Lower lobe of right lung (tissue), 2 donors: ENCODE results near the gene CPNE5. TPM values are rescaled to one million over a fixed set of nuclear protein-coding genes. Genes with fewer than 3 reads are reported as not detected.

Experiments
- ATAC-seq, 2 donors: fragments of 200-7000 bp; cut with Tn5 transposase; one replicate each; pipeline ENCODE4 v1.9.1; 2020 to 2022; ENCODE audit warnings: mild to moderate bottlenecking in 2 of 2, moderate library complexity in 2 of 2
- DNase-seq: peaks from one replicate; pipeline ENCODE4 v3.0.0-alpha.2; 2020
- H3K27ac ChIP-seq: fragments of 200-600 bp; one replicate; pipeline ENCODE4 v1.8.0; 2022
- H3K27me3 ChIP-seq: fragments of 200-600 bp; one replicate; pipeline ENCODE4 v1.8.0; 2022; ENCODE audit warnings: low read depth
- H3K36me3 ChIP-seq: fragments of 200-600 bp; one replicate; pipeline ENCODE4 v1.8.0; 2022; ENCODE audit warnings: mild to moderate bottlenecking
- H3K4me1 ChIP-seq: fragments of 200-600 bp; one replicate; pipeline ENCODE4 v1.8.0; 2022
- H3K4me3 ChIP-seq: fragments of 200-600 bp; one replicate; pipeline ENCODE4 v1.8.0; 2022; ENCODE audit warnings: mild to moderate bottlenecking
- H3K9me3 ChIP-seq: fragments of 200-600 bp; one replicate; pipeline ENCODE4 v1.8.0; 2022
- intact Hi-C: fragments of 100-400 bp; cut with DNase I; formaldehyde crosslinking; loops from one replicate; pipeline ENCODE4 v1.11.0; 2022
- total RNA-seq: library from RNA; stranded (reverse); fragmentation: NEBNext Ultra II Directional; extraction: Animal tissue kit (Norgen Biotek cat#: 25700); gene quantifications from one replicate; pipeline ENCODE4 v1.2.1, GENCODE V29; 2021
- TF ChIP-seq, protein P1 (sequence below): fragments of 200-600 bp; IDR thresholded peaks from one replicate; pipeline ENCODE4 v1.8.0; 2022; ENCODE audit warnings: antibody characterized with exemption, mild to moderate bottlenecking
- donor health status: DM: no; HTN: yes; CAD: no; lungs with severe emphysema.

The CPNE5 gene
- total RNA-seq, 1 donor from 2014 or later: 2.4 TPM

DNA sequence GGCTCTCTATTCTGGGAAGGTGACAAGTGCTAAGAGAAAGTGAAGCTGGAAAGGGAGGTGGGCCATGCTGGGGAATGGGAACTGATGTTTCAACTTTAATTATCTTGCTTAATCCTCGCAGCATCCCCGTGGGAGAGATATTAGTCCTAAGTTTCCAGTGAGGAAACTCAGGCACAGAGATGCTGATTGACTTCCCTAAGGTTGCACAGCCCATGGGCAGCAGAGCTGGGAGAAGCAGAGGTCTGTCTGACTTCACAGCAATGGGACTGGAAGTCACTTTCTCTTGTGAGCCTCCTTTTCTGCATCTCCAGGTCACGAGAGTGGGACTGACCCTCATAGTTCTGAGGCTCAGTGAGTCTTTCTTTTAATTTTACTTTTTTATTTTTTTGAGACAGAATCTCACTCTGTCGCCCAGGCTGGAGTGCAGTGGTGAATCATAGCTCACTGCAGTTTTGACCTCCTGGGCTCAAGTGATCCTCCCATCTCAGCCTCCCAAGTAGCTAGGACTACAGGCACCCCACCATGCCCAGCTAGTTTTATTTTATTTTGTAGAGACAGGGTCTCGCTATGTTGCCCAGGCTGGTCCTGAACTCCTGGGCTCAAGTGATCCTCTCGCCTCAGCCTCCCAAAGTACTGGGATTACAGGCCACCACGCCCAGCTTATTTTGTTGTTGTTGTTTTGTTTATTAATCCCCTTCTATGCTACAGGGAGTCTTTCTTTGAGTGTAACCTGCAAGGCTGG, 139.0 kb downstream of the CPNE5 start:
- DNase-seq (no peak), ATAC-seq (no peak)
- no peaks in the 10 kb centered on the region for H3K9me3 ChIP-seq
- H3K4me1 ChIP-seq: no peaks in the 10 kb centered on the region
- no peaks in the 10 kb centered on the region for H3K36me3 ChIP-seq
- H3K4me3 ChIP-seq: no peak overlapping the region
- intact Hi-C loops: no loop called here
- no peak overlapping the region for H3K27ac ChIP-seq
- TF ChIP-seq, protein P1, sequence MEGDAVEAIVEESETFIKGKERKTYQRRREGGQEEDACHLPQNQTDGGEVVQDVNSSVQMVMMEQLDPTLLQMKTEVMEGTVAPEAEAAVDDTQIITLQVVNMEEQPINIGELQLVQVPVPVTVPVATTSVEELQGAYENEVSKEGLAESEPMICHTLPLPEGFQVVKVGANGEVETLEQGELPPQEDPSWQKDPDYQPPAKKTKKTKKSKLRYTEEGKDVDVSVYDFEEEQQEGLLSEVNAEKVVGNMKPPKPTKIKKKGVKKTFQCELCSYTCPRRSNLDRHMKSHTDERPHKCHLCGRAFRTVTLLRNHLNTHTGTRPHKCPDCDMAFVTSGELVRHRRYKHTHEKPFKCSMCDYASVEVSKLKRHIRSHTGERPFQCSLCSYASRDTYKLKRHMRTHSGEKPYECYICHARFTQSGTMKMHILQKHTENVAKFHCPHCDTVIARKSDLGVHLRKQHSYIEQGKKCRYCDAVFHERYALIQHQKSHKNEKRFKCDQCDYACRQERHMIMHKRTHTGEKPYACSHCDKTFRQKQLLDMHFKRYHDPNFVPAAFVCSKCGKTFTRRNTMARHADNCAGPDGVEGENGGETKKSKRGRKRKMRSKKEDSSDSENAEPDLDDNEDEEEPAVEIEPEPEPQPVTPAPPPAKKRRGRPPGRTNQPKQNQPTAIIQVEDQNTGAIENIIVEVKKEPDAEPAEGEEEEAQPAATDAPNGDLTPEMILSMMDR: no peak
- H3K27me3 ChIP-seq: no peaks in the 10 kb centered on the region

DNA sequence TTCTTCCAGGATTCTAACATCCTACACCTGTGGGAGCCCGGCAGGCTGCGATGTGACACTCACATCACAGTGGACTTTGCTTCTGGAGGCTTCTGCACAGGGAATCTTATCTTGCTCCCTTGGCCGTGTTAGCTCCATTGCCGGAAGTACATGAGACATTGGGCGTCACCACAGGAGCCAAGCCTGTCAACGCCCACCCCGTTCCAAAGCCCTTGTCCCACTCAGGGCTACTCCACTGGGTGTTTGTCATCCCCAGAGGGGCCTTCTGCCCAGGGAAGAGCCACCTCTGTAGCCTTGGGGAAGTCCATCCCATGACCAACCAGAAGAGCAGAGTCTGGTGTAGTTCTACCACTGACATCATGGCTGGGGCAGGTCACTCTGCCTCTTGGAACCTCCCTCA, 139.9 kb downstream of the CPNE5 start:
- TF ChIP-seq, protein P1: no peak
- H3K9me3 ChIP-seq: no peaks in the 10 kb centered on the region
- no peaks in the 10 kb centered on the region for H3K36me3 ChIP-seq
- no peak for DNase-seq
- H3K27ac ChIP-seq: no peak overlapping the region
- no peaks in the 10 kb centered on the region for H3K4me1 ChIP-seq
- no peaks in the 10 kb centered on the region for H3K27me3 ChIP-seq
- ATAC-seq: no peak
- no peak overlapping the region for H3K4me3 ChIP-seq
- intact Hi-C loops: no loop called here

DNA sequence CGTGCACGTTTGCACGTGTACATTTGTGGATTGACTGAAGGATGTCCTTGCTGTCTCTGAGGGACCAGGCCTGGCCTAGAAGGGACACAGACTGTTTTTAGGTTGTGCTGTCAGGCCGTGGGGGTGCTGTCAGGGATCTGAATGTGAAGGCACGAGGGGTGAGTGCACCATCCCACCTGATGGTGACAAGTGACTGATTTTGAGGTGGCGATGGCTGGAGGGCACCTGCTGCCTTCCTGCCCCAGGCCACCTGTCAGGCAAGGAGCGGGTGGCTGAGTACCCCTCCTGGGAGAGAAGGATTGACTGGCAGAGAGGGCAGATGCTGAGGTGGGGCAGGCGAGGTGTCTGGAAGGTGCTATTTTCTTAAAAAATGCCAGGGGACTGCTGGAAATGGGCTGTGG, 140.4 kb downstream of the CPNE5 start:
- TF ChIP-seq, protein P1: no peak
- Histone ChIP-seq H3K27me3 (no peaks in the 10 kb centered on the region), H3K9me3 (no peaks in the 10 kb centered on the region), H3K4me3 (no peak overlapping the region), H3K4me1 (no peaks in the 10 kb centered on the region), H3K36me3 (no peaks in the 10 kb centered on the region), H3K27ac (no peak overlapping the region)
- intact Hi-C loops: no loop called here
- ATAC-seq (no peak), DNase-seq (no peak)

DNA sequence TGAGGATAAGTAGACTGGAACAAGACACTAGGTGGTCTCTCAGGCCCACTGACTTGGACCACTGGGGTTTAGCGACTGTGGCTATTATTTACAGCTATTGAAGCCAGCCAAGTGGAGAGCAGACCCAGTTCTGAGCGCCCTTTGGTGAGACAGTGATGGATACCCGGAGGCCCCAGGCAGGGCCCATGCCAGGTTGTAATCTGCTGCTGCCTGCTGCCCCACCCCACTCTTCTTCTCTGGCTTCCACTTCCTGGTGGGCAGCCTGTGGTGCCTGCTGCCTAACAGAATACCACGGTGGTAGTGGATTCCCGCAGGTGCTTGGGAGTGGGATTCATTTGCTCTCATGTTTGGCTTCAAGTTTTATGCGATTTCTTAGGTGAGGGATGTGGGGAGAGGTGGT, 141.0 kb downstream of the CPNE5 start:
- Histone ChIP-seq H3K27ac (no peak overlapping the region), H3K9me3 (no peaks in the 10 kb centered on the region), H3K36me3 (no peaks in the 10 kb centered on the region), H3K4me1 (peaks cover under 1% of the 10 kb centered on the region), H3K4me3 (no peak overlapping the region), H3K27me3 (no peaks in the 10 kb centered on the region)
- TF ChIP-seq, protein P1: no peak
- ATAC-seq: no peak
- intact Hi-C loops: no loop called here
- no peak for DNase-seq

DNA sequence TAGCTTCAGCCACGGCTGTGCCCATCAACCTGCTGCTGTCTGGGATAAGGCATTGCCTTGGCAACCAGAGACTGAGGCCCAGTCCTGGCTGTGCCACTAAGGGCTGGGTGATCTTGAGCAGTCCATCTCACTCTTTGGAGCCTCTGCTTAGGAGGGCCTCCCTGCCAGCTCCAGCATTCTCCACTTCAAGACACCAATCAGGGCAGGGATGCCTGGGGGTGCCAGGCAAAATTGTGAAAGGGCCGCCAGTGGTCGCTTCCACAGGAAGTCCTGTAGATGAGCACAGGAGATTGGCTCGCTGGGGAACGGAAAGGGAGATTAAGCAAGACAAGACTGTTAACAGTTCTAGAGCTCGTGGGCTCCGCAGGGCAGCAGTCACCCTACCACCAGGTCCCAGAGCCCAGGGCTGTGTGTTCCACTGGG, 141.8 kb downstream of the CPNE5 start, which contains the start of gene RAB44:
RAB44 (plus strand) TSS at position 346 of the 423 bp plus-strand sequence. CDS start 6,410 bp downstream, outside the sequence.
- H3K9me3 ChIP-seq: no peaks in the 10 kb centered on the region
- intact Hi-C loops: no loop called here
- H3K27me3 ChIP-seq: no peaks in the 10 kb centered on the region
- ATAC-seq: peak; percentile 25 to 47
- H3K4me1 ChIP-seq: peaks cover 8% of the 10 kb centered on the region
- no peaks in the 10 kb centered on the region for H3K36me3 ChIP-seq
- no peak within 1 kb of the TSS for H3K4me3 ChIP-seq
- DNase-seq: peak; percentile 54
- TF ChIP-seq, protein P1: no peak
- no peak within 1 kb of the TSS for H3K27ac ChIP-seq
